PFSK-1 (cell line): ENCODE data around the gene XXYLT1.

Experiments used
- FOXP2 ChIP-seq: optimal IDR thresholded peaks from 2 replicates; pipeline ENCODE3; 2011; ENCODE audit warnings: borderline replicate concordance, control low read depth, inconsistent platforms; ENCODE audit not compliant: insufficient read depth; ENCODE audit errors: extremely low read length, extremely low read depth
- POLR2AphosphoS5 ChIP-seq: IDR thresholded peaks from 2 replicates; pipeline ENCODE4 v1.6.1; 2012; ENCODE audit warnings: low read depth, mild to moderate bottlenecking, control low read depth, low read length, moderate library complexity
- REST ChIP-seq, 2 experiments: IDR thresholded peaks; 2 replicates each; pipeline versions ENCODE4 v1.6.1 to v1.8.0; 2011 to 2012; ENCODE audit warnings: low read depth in 2 of 2, low read length in 2 of 2, control low read depth in 1 of 2, inconsistent platforms in 1 of 2, mild to moderate bottlenecking in 1 of 2, moderate library complexity in 1 of 2; ENCODE audit not compliant: insufficient read depth in 1 of 2
- SIN3A ChIP-seq: IDR thresholded peaks from 2 replicates; pipeline ENCODE4 v1.6.1; 2012; ENCODE audit warnings: mild to moderate bottlenecking, low read length, moderate library complexity, borderline replicate concordance; ENCODE audit not compliant: insufficient read depth
- TAF1 ChIP-seq: IDR thresholded peaks from 2 replicates; pipeline ENCODE4 v1.6.1; 2012; ENCODE audit warnings: low read length, control low read depth, borderline replicate concordance; ENCODE audit not compliant: insufficient read depth

Gene XXYLT1

DNA sequence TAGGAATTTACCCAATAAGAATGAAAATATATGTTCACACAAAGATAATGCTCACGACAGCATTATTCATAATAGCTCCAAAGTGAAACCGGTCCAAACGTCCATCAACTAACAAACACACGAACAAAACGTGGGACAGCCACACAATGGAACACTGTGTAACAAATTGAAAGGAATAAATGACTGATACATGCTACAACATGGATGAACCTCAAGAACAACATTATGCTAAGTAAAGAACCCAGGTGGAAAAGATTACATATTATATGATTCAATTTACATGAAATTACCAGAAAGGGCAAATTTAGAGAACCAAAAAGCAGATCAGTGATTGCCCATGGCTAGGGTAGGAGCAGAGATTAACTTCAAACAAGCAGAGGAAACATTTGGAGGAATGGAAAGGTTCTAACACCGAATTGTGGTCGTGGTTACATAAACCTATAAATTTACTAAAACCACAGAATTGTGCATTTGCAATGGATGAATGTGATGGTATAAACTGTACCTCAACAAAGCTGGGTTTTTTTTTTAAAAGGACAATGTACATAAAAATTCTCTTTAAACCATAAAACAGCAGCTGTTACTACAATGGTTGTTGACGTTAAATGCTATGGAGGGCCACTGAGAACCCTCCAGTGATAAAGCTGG lies 76.3 kb downstream of the XXYLT1 start:
- TF ChIP-seq SIN3A (no peak), TAF1 (no peak), POLR2AphosphoS5 (no peak), FOXP2 (no peak), REST (IDR thresholded peaks at IDR 0.05; ENCODE audit: insufficient read depth in 1 of 2, low read depth in 2 of 2, low read length in 2 of 2) (no peak)

DNA sequence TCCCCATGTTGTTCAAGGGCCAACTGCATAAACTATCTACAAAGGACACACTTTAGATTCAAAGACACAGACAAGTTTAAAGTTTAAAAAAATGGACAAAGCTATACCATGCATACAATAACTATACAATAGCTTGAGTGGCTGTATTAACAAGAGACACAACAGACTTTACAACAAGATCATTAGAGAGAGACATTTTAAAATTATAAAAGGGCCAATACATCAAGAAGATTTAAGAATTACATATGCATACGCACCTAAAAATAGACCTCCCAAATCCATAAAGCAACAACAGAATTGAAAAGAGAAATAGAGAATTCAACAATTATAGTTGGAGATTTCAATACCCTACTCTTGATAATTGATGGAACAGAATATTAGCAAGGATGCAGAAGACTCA lies 79.4 kb downstream of the XXYLT1 start:
- TF ChIP-seq TAF1 (no peak), SIN3A (no peak), POLR2AphosphoS5 (no peak), REST (IDR thresholded peaks at IDR 0.05; ENCODE audit: insufficient read depth in 1 of 2, low read depth in 2 of 2, low read length in 2 of 2) (no peak), FOXP2 (no peak)

GRCh38 chr3:195189821-195190220 lies 81.1 kb downstream of the XXYLT1 start:
- no peak for TF ChIP-seq SIN3A
- TF ChIP-seq FOXP2, result no peak
- TF ChIP-seq TAF1, result no peak
- no peak for TF ChIP-seq REST (IDR thresholded peaks at IDR 0.05; ENCODE audit: insufficient read depth in 1 of 2, low read depth in 2 of 2, low read length in 2 of 2)
- TF ChIP-seq POLR2AphosphoS5, result no peak

- no peak for TF ChIP-seq REST (IDR thresholded peaks at IDR 0.05; ENCODE audit: insufficient read depth in 1 of 2, low read depth in 2 of 2, low read length in 2 of 2)
Observed at GRCh38 chr3:195188426-195188927, 82.5 kb downstream of the XXYLT1 start.
